Activated CD8-positive, alpha-beta memory T cell treated with anti-CD3 and anti-CD28 coated beads for 1 hour (primary cell): ENCODE results near the gene GMCL2.
A peak's percentile ranks its signal among the peaks of the same experiment; 100 is the strongest.
"Not testable (repeated sequence)": the region's sequence is repeated elsewhere in the genome, so short reads cannot be mapped to it uniquely, and the experiment has no call there.

ENCODE experiments used
- DNase-seq, 2 donors: peaks; one replicate each; pipeline ENCODE4 v3.0.0-alpha.2; 2020; ENCODE audit warnings: low read depth in 1 of 2; ENCODE audit errors: extremely low read depth in 1 of 2

GMCL2 gene

DNA sequence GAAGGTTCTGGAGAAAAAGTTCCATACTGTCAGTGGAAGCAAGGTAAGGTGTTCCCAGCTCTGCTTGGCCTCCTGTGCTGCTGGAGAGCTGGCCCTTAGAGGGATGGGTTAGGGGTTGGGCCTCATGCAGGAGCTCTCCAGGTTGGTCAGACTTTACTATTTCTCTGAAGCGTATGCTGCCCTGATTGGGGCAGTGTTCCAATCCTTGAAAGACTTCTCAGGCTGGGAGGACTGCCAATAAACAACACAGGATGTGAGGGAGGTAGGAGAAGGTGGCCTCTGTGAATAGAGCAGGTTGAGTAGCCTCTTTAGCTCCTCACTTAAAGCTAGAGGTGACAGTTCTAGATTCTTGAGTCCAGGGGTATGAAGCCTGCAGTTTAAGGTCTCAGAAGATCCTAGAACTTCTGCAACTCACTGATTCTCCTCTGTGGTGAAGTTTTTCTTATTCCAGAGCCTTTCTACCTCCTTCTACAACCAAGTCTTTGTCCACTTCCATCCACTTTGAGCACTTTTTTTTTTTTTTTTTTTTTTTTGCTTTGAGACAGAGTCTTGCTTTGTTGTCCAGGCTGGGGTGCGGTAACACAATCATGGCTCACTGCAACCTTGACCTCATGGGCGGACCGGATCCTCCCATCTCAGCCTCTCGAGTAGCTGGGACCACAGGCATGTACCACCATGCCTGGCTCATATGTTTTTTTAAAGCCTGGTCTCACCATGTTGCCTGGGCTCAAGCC is 20.2 kb upstream of the GMCL2 start:
- DNase-seq = no peak

- no peak for DNase-seq
These were observed 19.3 kb upstream of the GMCL2 start for GRCh38 chr5:178206166-178207101.

DNA sequence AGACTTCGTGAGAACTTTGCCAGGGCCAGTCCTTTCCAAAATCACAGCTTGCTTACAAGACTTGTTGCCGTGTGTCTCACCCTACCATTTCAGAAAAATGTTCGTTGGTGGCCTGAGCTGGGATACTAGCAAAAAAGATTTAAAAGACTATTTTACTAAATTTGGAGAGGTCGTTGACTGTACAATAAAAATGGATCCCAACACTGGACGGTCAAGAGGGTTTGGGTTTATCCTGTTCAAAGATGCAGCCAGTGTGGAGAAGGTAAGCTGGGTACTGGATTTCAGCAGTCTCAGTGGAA is 18.5 kb upstream of the GMCL2 start:
- DNase-seq = no peak

DNA sequence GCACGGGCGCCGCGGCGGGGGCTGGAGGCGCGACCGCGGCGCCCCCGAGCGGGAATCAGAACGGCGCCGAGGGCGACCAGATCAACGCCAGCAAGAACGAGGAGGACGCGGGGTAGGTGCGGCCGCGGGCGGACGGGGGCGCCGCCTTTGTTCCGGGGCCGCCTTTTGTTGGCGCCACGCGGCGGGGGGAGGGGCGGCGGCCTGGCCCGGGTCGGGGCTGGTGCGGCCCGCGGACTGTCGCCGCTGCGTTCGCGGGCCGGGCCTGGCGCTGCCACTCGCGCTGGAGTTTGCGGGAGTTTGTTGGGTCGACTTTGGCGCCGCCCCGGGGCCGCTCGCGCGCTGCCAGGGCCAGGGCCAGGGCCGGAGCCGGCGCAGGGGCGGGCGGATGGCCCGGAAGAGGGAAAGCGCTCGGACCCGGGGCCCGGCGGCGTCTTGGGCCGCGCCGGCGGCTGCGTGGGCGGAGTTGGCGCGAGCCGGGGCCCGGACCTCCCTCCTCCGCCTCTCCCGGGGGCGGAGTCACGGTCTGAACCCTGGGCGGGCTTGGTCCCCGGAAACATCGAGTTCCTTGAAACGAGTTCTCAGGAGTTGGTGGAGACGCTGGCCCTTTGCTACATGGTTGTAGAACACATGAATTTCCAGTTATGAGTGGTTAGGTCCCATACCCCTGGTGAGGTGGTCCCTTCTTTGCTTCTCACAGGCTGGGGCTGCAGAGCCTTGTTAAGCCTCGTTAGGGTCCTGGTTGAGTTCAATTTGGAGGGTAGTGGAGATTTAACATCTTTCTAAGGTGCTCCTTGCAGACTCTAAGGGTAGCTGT is 18.0 kb upstream of the GMCL2 start:
- DNase-seq = peak in 1 of 2 donors; percentile 53

GRCh38 chr5:178204182-178204934 is 17.2 kb upstream of the GMCL2 start, which contains the start of gene HNRNPAB:
Gene HNRNPAB, plus strand, starts transcription at chr5:178204533. Its CDS starts 305 bp downstream, at chr5:178204838.
- peak; percentile 92 to 93 for DNase-seq

- DNase-seq = no peak
These were observed 16.6 kb upstream of the GMCL2 start for GRCh38 chr5:178203670-178204181.

DNA sequence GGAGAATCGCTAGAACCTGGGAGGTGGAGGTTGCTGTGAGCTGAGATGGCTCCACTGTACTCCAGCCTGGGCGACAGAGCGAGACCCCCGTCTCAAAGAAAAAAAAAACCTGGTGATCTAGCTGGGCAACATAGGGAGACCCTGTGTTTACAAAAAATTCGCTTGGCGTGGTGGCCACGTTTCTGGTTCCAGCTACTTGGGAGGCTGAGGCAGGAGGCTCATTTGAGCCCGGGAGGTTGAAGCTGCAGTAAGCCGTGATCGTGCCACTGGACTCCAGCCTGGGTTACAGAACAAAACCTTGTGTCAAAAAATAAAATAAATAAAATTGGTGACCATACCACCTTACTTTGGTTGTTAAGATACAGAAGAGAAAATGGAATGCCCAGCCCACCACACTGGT is 15.4 kb upstream of the GMCL2 start:
- DNase-seq = no peak

GRCh38 chr5:178201927-178202235 is 14.7 kb upstream of the GMCL2 start:
- no peak for DNase-seq

GRCh38 chr5:178201221-178201926 is 14.2 kb upstream of the GMCL2 start:
- DNase-seq = no peak

DNA sequence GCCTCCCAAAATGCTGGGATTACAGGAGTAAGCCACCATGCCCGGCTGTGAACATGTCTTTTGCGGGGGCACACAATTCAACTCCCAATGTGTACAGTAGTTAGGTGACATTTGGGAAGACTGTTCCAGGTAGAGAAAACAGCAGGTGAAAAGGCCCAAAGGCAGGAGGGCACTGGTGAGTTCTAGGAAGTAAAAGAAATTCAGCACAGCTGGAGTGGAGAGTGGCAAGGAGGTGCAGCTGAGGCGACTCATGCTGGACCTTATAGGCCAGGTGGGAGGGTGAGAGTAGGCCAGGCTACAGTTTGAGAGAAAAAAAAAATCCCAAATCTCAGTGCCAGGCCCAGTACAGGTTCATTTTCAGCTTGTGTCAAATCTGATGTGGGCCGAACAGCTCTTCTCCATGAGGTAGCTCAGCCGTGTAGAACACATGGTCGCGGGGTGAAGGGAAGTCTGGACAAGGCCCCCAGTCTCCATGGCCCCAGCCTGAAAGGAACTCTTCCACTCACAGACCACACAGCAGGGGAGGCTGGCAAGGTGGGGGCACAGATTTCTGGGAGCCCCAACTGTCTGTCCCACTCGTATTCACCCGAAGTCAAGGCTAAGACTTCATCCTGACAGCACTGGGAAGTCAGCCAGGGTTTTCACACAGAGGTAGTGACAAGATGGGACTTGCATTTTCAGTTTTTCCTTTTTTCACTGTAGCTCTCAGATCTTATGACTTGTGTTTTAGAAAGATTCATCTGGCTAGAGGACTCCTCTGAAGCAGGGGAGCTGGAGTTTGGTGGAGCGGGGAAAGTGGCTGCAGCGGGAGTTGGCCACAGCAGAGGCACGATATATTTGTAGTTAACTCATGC is 12.6 kb upstream of the GMCL2 start:
- no peak for DNase-seq

DNA sequence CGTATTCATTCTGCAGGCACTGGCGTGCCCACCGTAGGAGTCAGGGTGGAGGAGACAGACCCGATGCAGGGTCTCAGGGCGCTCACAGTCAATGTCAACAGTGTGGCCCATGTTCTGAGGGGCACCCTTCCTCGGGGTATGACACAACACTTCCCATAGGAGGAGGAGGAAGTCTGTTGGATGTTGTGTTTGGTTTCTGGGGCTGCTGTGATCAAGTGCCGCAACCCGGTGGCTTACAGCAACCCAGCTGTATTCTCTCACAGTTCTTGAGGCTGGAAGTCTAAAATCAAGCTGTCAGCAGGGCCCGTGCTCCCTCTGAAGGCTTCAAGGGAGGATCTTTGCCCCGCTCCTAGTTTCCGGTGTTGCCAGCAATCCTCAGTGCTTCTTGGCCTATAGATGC is 11.5 kb upstream of the GMCL2 start:
- no peak for DNase-seq

DNA sequence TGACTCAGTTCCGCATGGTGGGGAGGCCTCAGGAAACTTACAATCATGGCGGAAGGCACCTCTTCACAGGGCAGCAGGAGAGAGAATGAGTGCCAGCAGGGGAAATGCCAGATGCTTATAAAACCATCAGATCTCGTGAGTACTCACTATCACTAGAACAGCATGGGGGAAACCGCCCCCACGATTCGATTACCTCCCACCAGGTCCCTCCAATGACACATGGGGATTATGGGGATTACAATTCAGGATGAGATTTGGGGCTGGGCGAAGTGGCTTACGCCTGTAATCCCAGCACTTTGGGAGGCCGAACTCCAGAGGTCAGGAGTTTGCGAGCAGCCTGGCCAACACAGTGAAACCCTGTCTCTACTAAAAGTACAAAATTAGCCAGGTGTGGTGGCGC is 11.0 kb upstream of the GMCL2 start:
- DNase-seq = not testable (repeated sequence)

DNA sequence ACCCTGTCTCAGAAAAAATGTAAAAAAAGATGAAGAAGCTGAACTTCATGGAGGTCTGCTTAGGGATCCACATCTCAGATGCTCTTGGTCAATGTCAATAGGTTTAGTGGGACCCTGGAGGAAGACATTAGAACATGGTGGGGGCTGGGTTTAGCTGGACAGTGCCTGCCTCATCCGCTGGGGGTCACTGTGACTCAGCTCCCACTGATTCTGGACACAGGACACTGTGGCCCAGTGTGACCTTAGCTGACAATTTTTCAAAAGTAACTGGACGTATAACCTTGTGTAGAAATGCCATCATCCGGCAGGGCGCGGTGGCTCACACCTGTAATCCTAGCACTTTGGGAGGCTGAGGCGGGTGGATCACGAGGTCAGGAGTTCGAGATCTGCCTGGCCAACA is 9.8 kb upstream of the GMCL2 start:
- DNase-seq = no peak

- no peak for DNase-seq
These were observed 9.2 kb upstream of the GMCL2 start for GRCh38 chr5:178196281-178196812.

- no peak for DNase-seq
These were observed 6.9 kb upstream of the GMCL2 start for GRCh38 chr5:178194026-178194425.

DNA sequence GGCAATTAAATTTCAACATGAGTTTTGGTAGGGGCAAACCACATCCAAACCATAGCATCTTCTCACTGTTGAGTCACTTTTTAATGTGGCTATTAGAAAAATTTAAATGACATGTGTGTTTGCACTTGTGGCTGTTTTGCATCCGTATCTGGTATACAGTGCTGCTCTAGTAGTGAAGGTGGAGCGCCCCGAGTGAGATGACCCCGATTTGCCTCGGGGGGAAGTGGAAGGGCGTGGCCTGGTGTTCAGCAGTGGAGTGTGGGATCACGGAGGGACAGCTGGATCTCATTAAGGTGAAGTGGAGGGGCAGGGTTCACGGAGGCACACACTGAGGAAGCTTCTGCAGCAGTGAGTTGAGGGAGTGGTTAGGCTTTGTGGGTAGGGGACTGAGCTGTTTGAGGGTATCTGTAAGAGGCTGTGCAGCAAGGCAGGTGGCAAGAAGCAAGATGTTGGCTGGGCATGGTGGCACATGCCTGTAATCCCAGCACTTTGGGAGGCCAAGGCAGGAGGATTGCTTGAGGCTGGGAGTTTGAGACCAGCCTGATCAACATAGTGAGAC is 6.2 kb upstream of the GMCL2 start:
- DNase-seq = no peak

GRCh38 chr5:178192787-178193186 is 5.6 kb upstream of the GMCL2 start:
- no peak for DNase-seq

- no peak for DNase-seq
These were observed 5.1 kb upstream of the GMCL2 start for GRCh38 chr5:178192244-178192643.
